Measurements from ENCODE around the gene DDX41. TPM values are rescaled to one million over a fixed set of nuclear protein-coding genes. Genes with fewer than 3 reads are reported as not detected.

The DDX41 gene
- total and polyA plus RNA-seq, 10 of the 15 experiments (the other 5 are each of a cell fraction or from before 2014, with no cell fraction given): 32.7 to 215 (median 93.6) TPM

- no peak for TF ChIP-seq E2F8 (IDR thresholded peaks at IDR 0.05; ENCODE audit: low read depth, partially characterized antibody)
- no peak for TF ChIP-seq SMAD5 (IDR thresholded peaks at IDR 0.05; ENCODE audit: low read depth)
- TF ChIP-seq NBN (IDR thresholded peaks at IDR 0.05): no peak
- no peak for TF ChIP-seq ZSCAN29 (IDR thresholded peaks at IDR 0.05)
- no peak for TF ChIP-seq ZBTB40 (IDR thresholded peaks at IDR 0.05; ENCODE audit: borderline replicate concordance)
- no peak for TF ChIP-seq IRF3 (IDR thresholded peaks at IDR 0.05)
These were observed 3.3 kb downstream of the DDX41 start (continued) for GRCh38 chr5:177513500-177513899.

Data from GM12878 (cell line).